Lower leg skin (tissue), 4 donors: ENCODE data around the gene SERINC2. TPM values are rescaled to one million over a fixed set of nuclear protein-coding genes. Genes with fewer than 3 reads are reported as not detected.

Source experiments
- DNase-seq, 2 donors: peaks; one replicate each; pipeline ENCODE4 v3.0.0-alpha.2; 2019; ENCODE audit warnings: low spot score in 2 of 2
- H3K4me3 ChIP-seq: fragments of 200-600 bp; sonication (generic); 2 replicates; pipeline ENCODE4 v1.5.1; 2017; ENCODE audit warnings: mild to moderate bottlenecking, low read depth; ENCODE audit not compliant: poor library complexity, severe bottlenecking
- POLR2A ChIP-seq, 2 donors: fragments of 450-650 bp; IDR thresholded peaks; one replicate each; pipeline ENCODE4 v1.6.1; 2016 to 2017; ENCODE audit warnings: antibody characterized with exemption in 2 of 2, mild to moderate bottlenecking in 1 of 2, moderate library complexity in 1 of 2
- WGBS, 2 donors: methylation state at CpG; one replicate each; pipeline ENCODE4 v1.1.5; 2018; 5-methylcytosine and 5-hydroxymethylcytosine counted together
- intact Hi-C: fragments of 100-400 bp; cut with DNase I; formaldehyde crosslinking; loops from one replicate; pipeline ENCODE4 v1.15.0; 2023; ENCODE audit warnings: low total_unique reads
- total RNA-seq, 4 donors: library from RNA; depleted of rRNA; stranded (reverse); fragments of >200 nt; gene quantifications; one replicate each; pipeline ENCODE4 v1.1.0, GENCODE V29; 2016
- TF ChIP-seq, protein P1 (sequence below), 3 donors: fragments of 450-650 bp; IDR thresholded peaks; one replicate each; pipeline ENCODE4 v1.5.1; 2016; ENCODE audit warnings: antibody characterized with exemption in 3 of 3, mild to moderate bottlenecking in 3 of 3, moderate library complexity in 2 of 3

The SERINC2 gene
- total RNA-seq, 4 donors from 2014 or later = 51.4 to 85.4 (median 60.6) TPM

DNA sequence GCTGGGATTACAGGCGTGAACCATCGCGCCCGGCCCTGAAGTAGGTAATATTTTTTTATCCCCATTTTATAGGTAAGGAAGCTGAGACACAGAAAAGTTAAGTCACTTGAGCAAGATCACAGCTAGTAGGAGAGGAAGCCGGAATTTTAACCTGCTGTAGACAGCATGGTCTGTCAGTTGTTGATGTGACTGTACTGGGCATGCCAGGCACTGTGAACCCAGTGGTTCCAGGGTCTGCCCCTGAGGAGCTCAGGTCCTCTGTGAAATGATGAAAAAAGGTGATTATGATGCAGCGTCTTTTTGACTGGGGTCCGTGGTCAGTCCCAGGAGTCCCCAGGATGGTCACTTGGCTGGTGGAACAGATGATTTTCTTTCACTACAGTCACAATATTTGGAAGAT lies 23.4 kb upstream of the SERINC2 start:
- TF ChIP-seq POLR2A (IDR thresholded peaks at IDR 0.05) = no peak
- TF ChIP-seq, protein P1, sequence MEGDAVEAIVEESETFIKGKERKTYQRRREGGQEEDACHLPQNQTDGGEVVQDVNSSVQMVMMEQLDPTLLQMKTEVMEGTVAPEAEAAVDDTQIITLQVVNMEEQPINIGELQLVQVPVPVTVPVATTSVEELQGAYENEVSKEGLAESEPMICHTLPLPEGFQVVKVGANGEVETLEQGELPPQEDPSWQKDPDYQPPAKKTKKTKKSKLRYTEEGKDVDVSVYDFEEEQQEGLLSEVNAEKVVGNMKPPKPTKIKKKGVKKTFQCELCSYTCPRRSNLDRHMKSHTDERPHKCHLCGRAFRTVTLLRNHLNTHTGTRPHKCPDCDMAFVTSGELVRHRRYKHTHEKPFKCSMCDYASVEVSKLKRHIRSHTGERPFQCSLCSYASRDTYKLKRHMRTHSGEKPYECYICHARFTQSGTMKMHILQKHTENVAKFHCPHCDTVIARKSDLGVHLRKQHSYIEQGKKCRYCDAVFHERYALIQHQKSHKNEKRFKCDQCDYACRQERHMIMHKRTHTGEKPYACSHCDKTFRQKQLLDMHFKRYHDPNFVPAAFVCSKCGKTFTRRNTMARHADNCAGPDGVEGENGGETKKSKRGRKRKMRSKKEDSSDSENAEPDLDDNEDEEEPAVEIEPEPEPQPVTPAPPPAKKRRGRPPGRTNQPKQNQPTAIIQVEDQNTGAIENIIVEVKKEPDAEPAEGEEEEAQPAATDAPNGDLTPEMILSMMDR (IDR thresholded peaks at IDR 0.05) = no peak
- WGBS, 2 donors = 86 to 92% methylated on average over 7 of the region's 7 CpGs
- H3K4me3 ChIP-seq = no peak overlapping the region
- intact Hi-C loops = no loop called here
- DNase-seq = no peak

DNA sequence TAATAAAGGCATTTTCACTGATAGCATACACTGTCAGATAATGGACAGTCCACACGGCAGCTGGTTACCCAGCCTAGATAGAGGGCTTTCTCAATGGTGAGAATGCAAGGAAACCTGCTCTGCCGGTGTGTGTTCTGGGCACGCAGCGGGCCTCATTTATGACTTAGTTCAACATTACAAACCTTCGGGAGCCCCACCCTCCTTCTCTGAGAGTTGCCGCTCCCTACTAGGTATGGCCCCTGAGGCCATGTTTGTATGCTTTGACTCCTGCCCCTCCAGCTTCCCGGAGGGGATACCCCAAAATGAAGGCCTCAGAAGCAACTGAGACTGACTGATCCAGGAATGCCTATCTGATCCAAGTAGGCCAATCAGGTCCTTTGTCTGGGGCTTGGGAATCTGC lies 22.9 kb upstream of the SERINC2 start:
- TF ChIP-seq, protein P1 (IDR thresholded peaks at IDR 0.05) = no peak
- TF ChIP-seq POLR2A (IDR thresholded peaks at IDR 0.05) = no peak
- intact Hi-C loops = no loop called here
- WGBS, 2 donors = 47 to 68% methylated on average over 7 of the region's 7 CpGs
- H3K4me3 ChIP-seq = no peak overlapping the region
- DNase-seq = peak in 1 of 2 donors; percentile 47

DNA sequence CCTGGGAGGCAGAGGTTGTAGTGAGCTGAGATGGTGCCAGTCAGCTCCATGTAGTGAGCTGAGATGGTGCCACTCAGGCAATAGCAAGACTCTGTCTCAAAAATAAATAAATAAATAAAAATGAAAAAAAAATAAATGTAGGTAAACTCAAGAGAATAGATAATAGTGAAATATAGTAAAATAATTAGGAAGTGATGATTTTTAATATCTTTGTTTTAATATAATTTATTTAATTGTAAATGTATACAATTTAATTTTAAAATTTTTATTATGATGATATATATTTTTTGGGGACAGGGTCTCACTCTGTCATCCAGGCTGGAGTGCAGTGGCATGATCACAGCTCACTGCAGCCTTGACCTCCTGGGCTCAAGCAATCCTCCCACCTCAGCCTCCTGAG lies 19.6 kb upstream of the SERINC2 start:
- intact Hi-C loops = no loop called here
- DNase-seq = no peak
- no peak for TF ChIP-seq POLR2A (IDR thresholded peaks at IDR 0.05)
- TF ChIP-seq, protein P1 (IDR thresholded peaks at IDR 0.05) = no peak

DNA sequence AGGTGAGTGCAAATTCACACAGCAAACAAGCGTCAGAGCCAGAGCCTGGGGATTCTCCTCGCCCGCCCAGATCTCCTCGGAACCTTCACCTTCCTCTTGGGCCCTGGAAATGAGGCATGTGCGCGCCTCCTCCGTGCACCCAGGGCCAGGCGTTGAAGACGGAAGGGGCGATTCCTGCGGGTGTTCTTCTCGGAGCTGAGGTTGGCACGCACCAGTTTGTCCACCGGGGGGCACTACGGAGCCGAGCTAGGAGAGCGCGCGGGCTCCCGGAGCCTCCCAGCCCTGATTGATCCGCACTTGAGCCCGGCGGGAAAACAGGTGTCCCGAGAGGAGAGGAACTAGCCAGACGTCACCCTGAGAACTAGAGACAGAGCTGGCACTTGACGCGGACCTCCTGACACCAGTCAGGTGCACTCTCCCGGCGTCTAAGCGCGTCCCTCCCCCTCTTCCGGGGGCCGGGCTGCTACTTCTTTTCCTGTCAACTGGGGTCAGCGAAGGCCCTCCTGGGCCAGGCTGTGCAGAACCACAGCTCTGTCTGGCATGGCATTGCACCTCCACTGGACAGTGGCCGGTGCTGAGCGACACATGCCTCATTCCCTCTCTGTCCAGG lies 18.3 kb upstream of the SERINC2 start:
- peak; percentile 73 to 96 for DNase-seq
- intact Hi-C loops = no loop called here
- TF ChIP-seq POLR2A (IDR thresholded peaks at IDR 0.05) = no peak
- TF ChIP-seq, protein P1 (IDR thresholded peaks at IDR 0.05) = no peak
- H3K4me3 ChIP-seq = no peak overlapping the region
- whole genome bisulfite sequencing, 2 donors = 2% methylated on average over 19 to 35 of the region's 36 CpGs

More for the DNA sequence above, 19.6 kb upstream of the SERINC2 start:
- no peak overlapping the region for H3K4me3 ChIP-seq

DNA sequence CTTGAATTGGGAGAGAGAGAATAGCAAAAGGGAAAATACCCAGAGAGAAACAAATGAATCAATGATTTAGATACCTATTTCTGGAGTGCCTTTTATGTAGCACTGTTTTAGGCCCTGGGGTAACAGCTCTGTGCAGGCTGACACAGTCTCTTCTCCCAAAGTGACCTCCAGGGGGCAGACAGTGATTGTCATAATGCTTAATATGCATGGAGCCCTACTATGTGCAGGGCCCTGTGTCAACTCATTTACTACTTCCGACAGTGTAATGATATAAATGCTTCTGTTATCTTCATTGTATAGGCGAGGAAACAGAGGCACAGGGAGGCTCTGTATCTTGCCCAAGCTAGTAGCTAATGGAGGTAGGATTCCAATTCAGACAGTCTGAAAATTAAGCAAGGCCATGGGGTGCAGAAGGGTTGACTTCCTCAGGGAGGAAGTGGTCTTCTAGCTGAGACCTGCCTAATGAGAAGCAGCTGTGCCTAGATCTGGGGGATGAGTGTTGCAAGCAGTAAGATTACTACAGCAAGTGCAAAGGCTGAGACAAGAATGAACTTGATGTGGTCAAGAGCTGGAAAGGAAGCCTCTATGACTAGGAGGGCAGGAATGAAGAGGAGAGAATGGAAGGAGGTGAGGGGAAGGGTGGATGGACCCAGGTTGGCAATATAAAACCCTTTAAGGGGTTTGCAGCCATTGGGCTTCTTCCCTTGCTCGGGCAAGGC lies 16.2 kb upstream of the SERINC2 start:
- TF ChIP-seq, protein P1 (IDR thresholded peaks at IDR 0.05) = no peak
- no peak for TF ChIP-seq POLR2A (IDR thresholded peaks at IDR 0.05)
- no peak overlapping the region for H3K4me3 ChIP-seq
- no peak for DNase-seq
- WGBS, 2 donors = 93 to 96% methylated on average over 3 of the region's 3 CpGs
- intact Hi-C loops = no loop called here
